Upper lobe of left lung (tissue), 4 donors: Measurements from ENCODE around the gene BEND6.

Experiments used
- POLR2AphosphoS5 ChIP-seq, 2 donors: sonication (generic); formaldehyde crosslinking; IDR thresholded peaks; one replicate each; pipeline ENCODE4 v1.5.1; 2017; ENCODE audit warnings: antibody characterized with exemption in 2 of 2
- TF ChIP-seq, protein P1 (sequence below), 6 experiments: fragments of 450-650 bp in 4 of 6; fragments of 200-600 bp in 2 of 6; sonication (generic) in 2 of 6; IDR thresholded peaks; one replicate each; pipeline ENCODE4 v1.5.1; 2016 to 2019; ENCODE audit warnings: antibody characterized with exemption in 6 of 6

DNA sequence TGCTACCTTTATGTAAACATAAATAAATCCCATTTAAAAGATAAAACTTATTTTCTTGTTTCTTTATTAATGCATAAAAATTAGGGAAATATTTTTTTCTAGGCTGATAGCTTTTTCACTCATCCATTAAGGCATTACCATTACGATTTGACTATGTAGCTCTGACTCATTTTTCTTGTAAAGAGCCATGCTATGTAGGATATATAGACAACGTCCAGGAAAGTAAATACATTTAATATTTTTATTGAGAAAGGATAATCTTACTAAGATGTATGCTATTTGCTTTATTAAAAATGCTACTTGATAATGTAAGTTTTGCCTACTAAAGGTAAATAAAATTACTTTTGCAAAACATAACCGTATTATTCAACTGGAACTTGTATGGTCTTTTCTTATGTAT is 72.4 kb downstream of the BEND6 start:
- TF ChIP-seq, protein P1, sequence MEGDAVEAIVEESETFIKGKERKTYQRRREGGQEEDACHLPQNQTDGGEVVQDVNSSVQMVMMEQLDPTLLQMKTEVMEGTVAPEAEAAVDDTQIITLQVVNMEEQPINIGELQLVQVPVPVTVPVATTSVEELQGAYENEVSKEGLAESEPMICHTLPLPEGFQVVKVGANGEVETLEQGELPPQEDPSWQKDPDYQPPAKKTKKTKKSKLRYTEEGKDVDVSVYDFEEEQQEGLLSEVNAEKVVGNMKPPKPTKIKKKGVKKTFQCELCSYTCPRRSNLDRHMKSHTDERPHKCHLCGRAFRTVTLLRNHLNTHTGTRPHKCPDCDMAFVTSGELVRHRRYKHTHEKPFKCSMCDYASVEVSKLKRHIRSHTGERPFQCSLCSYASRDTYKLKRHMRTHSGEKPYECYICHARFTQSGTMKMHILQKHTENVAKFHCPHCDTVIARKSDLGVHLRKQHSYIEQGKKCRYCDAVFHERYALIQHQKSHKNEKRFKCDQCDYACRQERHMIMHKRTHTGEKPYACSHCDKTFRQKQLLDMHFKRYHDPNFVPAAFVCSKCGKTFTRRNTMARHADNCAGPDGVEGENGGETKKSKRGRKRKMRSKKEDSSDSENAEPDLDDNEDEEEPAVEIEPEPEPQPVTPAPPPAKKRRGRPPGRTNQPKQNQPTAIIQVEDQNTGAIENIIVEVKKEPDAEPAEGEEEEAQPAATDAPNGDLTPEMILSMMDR (IDR thresholded peaks at IDR 0.05) = no peak
- TF ChIP-seq POLR2AphosphoS5 (IDR thresholded peaks at IDR 0.05) = no peak
